ENCODE results near the gene FAM174B. TPM values are rescaled to one million over a fixed set of nuclear protein-coding genes. Genes with fewer than 3 reads are reported as not detected.

FAM174B gene
- total and polyA plus RNA-seq, 8 donors: 40.8 to 66.3 (median 48.7) TPM

DNA sequence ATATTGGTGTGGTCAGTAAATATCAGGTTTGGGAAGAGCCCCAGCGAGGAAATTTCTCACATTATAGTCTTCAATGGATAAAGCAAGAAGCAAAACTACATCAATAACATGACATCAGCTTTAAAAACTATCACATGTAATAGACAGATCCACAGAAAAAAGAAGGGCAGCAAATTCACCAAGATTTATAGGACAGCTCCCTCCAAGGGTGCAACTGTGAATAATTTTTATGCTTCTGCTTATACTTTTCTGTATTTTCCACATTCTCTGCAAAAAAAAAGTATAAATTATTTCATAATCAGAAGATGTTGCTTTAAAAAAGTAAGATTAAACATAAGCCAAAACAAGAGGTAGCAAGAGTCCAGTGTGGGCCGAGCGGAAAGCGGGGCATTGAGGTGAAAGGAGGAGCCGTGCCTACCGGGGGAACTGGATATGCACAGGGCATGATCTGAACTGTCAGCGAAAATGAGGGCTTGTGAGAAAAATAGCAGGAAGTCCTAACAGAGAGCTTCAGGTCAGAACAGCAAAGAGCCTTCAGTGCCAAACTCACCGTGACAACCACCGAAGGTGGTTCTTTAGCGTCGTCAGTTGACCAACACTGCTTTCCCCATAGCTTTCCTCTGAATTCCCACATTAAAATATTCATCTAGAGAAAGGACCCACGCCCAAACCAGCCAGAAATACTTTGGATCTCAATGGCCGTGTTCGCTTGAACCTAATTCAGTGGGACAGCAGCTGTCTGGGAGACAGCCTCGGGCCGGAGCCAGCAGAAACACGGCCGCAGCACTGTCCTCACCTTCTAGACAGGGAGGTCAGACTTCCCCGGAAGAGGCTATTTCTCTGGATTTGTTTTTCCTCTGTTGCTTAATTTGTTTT, 59.8 kb downstream of the FAM174B start:
- Histone ChIP-seq H3K27me3 (no peaks in the 10 kb centered on the region), H3K4me1 (no peaks in the 10 kb centered on the region), H3K27ac (no peak overlapping the region), H3K36me3 (no peaks in the 10 kb centered on the region), H3K9me3 (no peaks in the 10 kb centered on the region), H3K4me3 (no peak overlapping the region)
- DNase-seq (no peak), ATAC-seq (no peak)
- TF ChIP-seq, protein P1, sequence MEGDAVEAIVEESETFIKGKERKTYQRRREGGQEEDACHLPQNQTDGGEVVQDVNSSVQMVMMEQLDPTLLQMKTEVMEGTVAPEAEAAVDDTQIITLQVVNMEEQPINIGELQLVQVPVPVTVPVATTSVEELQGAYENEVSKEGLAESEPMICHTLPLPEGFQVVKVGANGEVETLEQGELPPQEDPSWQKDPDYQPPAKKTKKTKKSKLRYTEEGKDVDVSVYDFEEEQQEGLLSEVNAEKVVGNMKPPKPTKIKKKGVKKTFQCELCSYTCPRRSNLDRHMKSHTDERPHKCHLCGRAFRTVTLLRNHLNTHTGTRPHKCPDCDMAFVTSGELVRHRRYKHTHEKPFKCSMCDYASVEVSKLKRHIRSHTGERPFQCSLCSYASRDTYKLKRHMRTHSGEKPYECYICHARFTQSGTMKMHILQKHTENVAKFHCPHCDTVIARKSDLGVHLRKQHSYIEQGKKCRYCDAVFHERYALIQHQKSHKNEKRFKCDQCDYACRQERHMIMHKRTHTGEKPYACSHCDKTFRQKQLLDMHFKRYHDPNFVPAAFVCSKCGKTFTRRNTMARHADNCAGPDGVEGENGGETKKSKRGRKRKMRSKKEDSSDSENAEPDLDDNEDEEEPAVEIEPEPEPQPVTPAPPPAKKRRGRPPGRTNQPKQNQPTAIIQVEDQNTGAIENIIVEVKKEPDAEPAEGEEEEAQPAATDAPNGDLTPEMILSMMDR (IDR thresholded peaks at IDR 0.05): no peak
- intact Hi-C loops (cut with DNase I): no loop called here

DNA sequence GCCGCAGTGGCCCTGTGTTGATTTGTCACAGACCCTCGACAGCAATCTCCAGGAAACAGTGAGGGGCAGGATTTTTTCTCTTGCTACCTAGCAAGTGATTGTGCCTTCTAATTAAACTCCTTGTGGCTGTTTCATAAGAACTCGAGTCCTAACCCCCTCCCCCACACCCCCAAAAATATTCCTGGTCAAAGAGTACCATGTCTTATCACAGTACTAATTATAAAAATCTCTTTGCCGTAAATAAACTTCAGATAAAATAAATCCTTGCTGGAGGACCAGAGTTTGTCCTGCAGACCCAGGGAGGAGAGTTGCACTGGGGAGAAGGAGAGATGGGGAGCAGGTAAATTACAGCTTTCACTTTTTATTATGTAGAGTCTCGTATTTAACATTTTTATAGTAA, 64.3 kb downstream of the FAM174B start:
- ATAC-seq (no peak), DNase-seq (no peak)
- Histone ChIP-seq H3K36me3 (no peaks in the 10 kb centered on the region), H3K4me1 (no peaks in the 10 kb centered on the region), H3K27ac (no peak overlapping the region), H3K4me3 (no peak overlapping the region), H3K9me3 (no peaks in the 10 kb centered on the region), H3K27me3 (no peaks in the 10 kb centered on the region)
- TF ChIP-seq, protein P1 (IDR thresholded peaks at IDR 0.05): no peak
- intact Hi-C loops (cut with DNase I): no loop called here

GRCh38 chr15:92586966-92587365, 68.6 kb downstream of the FAM174B start:
- ATAC-seq (no peak), DNase-seq (no peak)
- H3K4me3 ChIP-seq: no peak overlapping the region
- intact Hi-C loops (cut with DNase I): no loop called here
- no peak overlapping the region for H3K27ac ChIP-seq
- H3K9me3 ChIP-seq: no peaks in the 10 kb centered on the region
- no peaks in the 10 kb centered on the region for H3K27me3 ChIP-seq
- no peaks in the 10 kb centered on the region for H3K36me3 ChIP-seq
- H3K4me1 ChIP-seq: no peaks in the 10 kb centered on the region
- TF ChIP-seq, protein P1 (IDR thresholded peaks at IDR 0.05): no peak

DNA sequence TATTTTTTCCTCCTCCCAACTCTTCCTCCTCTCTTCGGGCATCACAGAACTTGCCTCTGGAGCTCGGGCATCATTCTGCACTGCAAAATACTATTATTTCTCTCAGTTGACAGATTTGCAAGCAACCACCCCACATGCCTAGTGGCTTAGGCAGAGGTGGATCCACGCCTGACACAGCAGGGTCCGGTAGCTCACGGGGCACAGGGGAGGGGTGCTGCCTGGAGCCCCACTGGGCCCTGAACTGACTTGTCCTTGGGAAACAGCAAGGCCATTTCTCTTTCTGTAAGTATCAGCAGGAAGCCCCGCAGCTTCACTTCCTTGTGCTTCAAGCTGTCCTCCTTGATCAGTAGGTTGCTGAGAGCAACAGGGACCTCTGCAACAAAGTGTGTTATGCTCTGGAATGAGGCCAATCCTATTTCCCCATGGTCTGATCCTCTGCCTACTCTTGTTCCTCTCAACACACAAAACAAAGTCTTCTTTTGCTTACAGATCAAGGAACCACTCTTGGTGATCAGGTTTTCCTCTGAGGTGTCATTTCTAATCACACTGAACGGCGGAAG, 69.1 kb downstream of the FAM174B start:
- Histone ChIP-seq H3K9me3 (no peaks in the 10 kb centered on the region), H3K27ac (no peak overlapping the region), H3K36me3 (no peaks in the 10 kb centered on the region), H3K4me1 (no peaks in the 10 kb centered on the region), H3K27me3 (no peaks in the 10 kb centered on the region), H3K4me3 (no peak overlapping the region)
- ATAC-seq: no peak
- peak in 1 of 4 donors; percentile 43 for DNase-seq
- intact Hi-C loops (cut with DNase I): no loop called here
- TF ChIP-seq, protein P1 (IDR thresholded peaks at IDR 0.05): no peak

DNA sequence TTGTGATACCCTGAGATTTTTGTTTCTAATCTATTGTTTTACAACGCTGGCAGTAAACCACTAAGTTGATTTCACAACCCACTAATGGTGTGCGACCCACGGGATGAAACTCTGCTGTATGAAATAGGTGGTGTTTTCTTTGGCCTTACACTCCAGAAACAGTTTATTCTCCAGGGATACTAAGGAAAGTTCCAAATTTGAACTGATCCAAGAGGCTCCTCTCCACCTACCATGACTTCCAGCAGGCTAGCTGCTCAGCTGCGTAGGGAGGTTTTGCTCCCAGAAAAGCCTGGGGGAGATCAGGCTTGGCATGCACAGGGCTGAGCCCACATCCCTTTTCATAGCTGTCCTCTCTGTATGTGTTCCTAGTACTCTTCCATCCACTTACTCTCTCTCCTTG, 71.5 kb downstream of the FAM174B start:
- TF ChIP-seq, protein P1 (IDR thresholded peaks at IDR 0.05): no peak
- no peak overlapping the region for H3K4me3 ChIP-seq
- H3K36me3 ChIP-seq: no peaks in the 10 kb centered on the region
- H3K27me3 ChIP-seq: no peaks in the 10 kb centered on the region
- no peaks in the 10 kb centered on the region for H3K4me1 ChIP-seq
- no peak for ATAC-seq
- intact Hi-C loops (cut with DNase I): no loop called here
- no peaks in the 10 kb centered on the region for H3K9me3 ChIP-seq
- H3K27ac ChIP-seq: no peak overlapping the region
- peak in 2 of 4 donors; percentile 2 to 46 for DNase-seq

All from left lung (tissue), 10 donors.